ENCODE data around the gene ADORA2B. TPM values are rescaled to one million over a fixed set of nuclear protein-coding genes. Genes with fewer than 3 reads are reported as not detected.

Gene ADORA2B
- total RNA-seq = 41.3 and 44.9 TPM in 2 replicates

GRCh38 chr17:15944759-15945526 is at the start of gene ADORA2B:
TSS of gene ADORA2B (plus strand) at chr17:15945130. CDS start at chr17:15945249, 119 bp downstream.

GRCh38 chr17:15999141-15999973 is 54.4 kb downstream of the ADORA2B start, which contains the start of the genes TTC19 and ZSWIM7:
TSS of gene TTC19 (plus strand) at chr17:15999824. CDS start at chr17:15999849, 25 bp downstream.
TSS of gene ZSWIM7 (minus strand) at chr17:15999704. CDS start at chr17:15999594, 110 bp downstream.

Other genes with a start within 250 kb of the ADORA2B start
- 21.4 and 30.0 TPM in 2 replicates for gene ZNF286A, start 245.4 kb upstream of the ADORA2B start, total RNA-seq
- gene TBC1D26, start 212.8 kb upstream of the ADORA2B start, total RNA-seq = not detected in 2 replicates
- 15.1 and 17.2 TPM in 2 replicates for gene ZSWIM7, start 54.6 kb downstream of the ADORA2B start, total RNA-seq
- 38.6 and 47.3 TPM in 2 replicates for gene TTC19, start 54.7 kb downstream of the ADORA2B start, total RNA-seq

Measured in airway epithelial cell (primary cell).